ENCODE measurements around the gene PTPRD.

DNA sequence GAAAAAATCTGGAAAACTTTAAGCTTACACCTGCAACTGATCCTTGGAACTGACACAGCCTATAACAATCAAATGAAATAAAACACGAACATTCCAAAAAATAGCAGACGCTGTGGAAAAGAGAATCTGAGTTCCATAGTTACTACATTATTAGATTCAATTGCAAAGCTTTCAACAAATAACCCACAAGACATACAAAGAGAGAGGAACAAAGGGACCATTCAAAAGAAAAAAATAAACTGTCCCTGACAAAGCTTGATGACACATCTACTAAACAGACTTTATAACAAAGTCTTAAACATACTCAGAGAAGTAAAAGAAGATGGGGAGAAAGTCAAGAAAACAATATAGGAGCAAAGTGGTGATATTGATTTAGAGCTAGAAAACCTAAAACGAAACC, 1123.6 kb downstream of the PTPRD start:
- TF ChIP-seq YY1 (IDR thresholded peaks at IDR 0.05; ENCODE audit: insufficient read depth, insufficient read length) (no peak), ZNF274 (IDR thresholded peaks at IDR 0.05; ENCODE audit: low read depth, low read length) (no peak), SUZ12 (IDR thresholded peaks at IDR 0.05; ENCODE audit: extremely low read depth, insufficient read depth, insufficient read length) (no peak)
